Urothelium cell line (cell line): ENCODE data around the gene ARMC8.

Source experiments
- DNase-seq: peaks from one replicate; pipeline ENCODE4 v3.0.0; 2011; ENCODE audit warnings: low spot score, mixed read lengths
- FAIRE-seq: peaks from 2 replicates; lab custom pipeline; 2011; peaks lifted over from hg19 to GRCh38; lab: Jason Lieb, UNC

The ARMC8 gene

GRCh38 chr3:138241061-138241460 lies 54.0 kb downstream of the ARMC8 start:
- no peak for DNase-seq
- FAIRE-seq: no peak

GRCh38 chr3:138241676-138242075 lies 54.6 kb downstream of the ARMC8 start:
- FAIRE-seq: no peak
- no peak for DNase-seq

- FAIRE-seq: no peak
- no peak for DNase-seq
Measured at GRCh38 chr3:138242466-138242865, 55.4 kb downstream of the ARMC8 start.

- DNase-seq: no peak
- FAIRE-seq: no peak
Measured at GRCh38 chr3:138245026-138245425, 57.9 kb downstream of the ARMC8 start.

GRCh38 chr3:138249636-138250035 lies 62.5 kb downstream of the ARMC8 start:
- DNase-seq (no peak), FAIRE-seq (no peak)

- FAIRE-seq (no peak), DNase-seq (no peak)
Measured at GRCh38 chr3:138253609-138254008, 66.5 kb downstream of the ARMC8 start.

- no peak for DNase-seq
- FAIRE-seq: no peak
Measured at GRCh38 chr3:138254216-138254615, 67.1 kb downstream of the ARMC8 start.

- DNase-seq (no peak), FAIRE-seq (no peak)
Measured at GRCh38 chr3:138256022-138256421, 68.9 kb downstream of the ARMC8 start.

- no peak for DNase-seq
- FAIRE-seq: no peak
Measured at GRCh38 chr3:138257986-138258385, 70.9 kb downstream of the ARMC8 start.

GRCh38 chr3:138259126-138259525 lies 72.0 kb downstream of the ARMC8 start:
- DNase-seq (no peak), FAIRE-seq (no peak)

GRCh38 chr3:138260611-138261010 lies 73.5 kb downstream of the ARMC8 start:
- FAIRE-seq (no peak), DNase-seq (no peak)

GRCh38 chr3:138263104-138263503 lies 76.0 kb downstream of the ARMC8 start:
- DNase-seq: no peak
- no peak for FAIRE-seq

GRCh38 chr3:138265745-138266144 lies 78.6 kb downstream of the ARMC8 start:
- FAIRE-seq: no peak

GRCh38 chr3:138267083-138267482 lies 80.0 kb downstream of the ARMC8 start:
- no peak for FAIRE-seq
- no peak for DNase-seq

More at GRCh38 chr3:138265745-138266144, 78.6 kb downstream of the ARMC8 start:
- DNase-seq: no peak

- DNase-seq: no peak
- FAIRE-seq: no peak
Measured at GRCh38 chr3:138270245-138270644, 83.1 kb downstream of the ARMC8 start.

- DNase-seq (no peak), FAIRE-seq (no peak)
Measured at GRCh38 chr3:138271189-138271794, 84.2 kb downstream of the ARMC8 start.

GRCh38 chr3:138281561-138281960 lies 94.5 kb downstream of the ARMC8 start:
- no peak for DNase-seq
- FAIRE-seq: no peak

- FAIRE-seq: no peak
Measured at GRCh38 chr3:138282836-138283235, 95.7 kb downstream of the ARMC8 start.

GRCh38 chr3:138284079-138284478 lies 97.0 kb downstream of the ARMC8 start:
- DNase-seq: no peak
- FAIRE-seq: no peak

More at GRCh38 chr3:138282836-138283235, 95.7 kb downstream of the ARMC8 start:
- DNase-seq: no peak

GRCh38 chr3:138284957-138285477 lies 97.9 kb downstream of the ARMC8 start:
- FAIRE-seq (no peak), DNase-seq (no peak)

GRCh38 chr3:138289260-138289659 lies 102.2 kb downstream of the ARMC8 start:
- FAIRE-seq: no peak
- DNase-seq: no peak

- DNase-seq (no peak), FAIRE-seq (no peak)
Measured at GRCh38 chr3:138289701-138290100, 102.6 kb downstream of the ARMC8 start.

GRCh38 chr3:138296639-138297038 lies 109.5 kb downstream of the ARMC8 start:
- DNase-seq: no peak
- FAIRE-seq: no peak
